ENCODE data around the gene CYP1A1.

CYP1A1 gene

GRCh38 chr15:74692327-74692726, 33.0 kb downstream of the CYP1A1 start:
- DNase-seq = peak in 1 of 2 donors; percentile 17

DNA sequence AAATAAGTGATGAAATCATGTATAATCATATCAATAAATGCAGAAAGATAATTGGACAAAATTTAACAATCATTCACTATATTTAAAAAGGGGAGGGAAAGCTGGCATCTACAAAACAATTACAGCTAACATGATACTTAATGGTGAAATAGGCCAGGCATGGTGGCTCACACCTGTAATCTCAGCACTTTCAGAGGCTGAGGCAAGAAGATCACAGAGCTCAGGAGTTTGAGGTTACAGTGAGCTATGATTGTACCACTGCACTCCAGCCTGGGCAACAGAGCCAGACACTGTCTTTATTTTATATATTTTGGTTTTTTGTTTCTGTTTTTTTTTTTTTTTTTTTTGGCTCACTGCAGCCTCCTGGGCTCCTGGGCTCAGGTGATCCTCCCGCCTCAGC, 41.6 kb downstream of the CYP1A1 start:
- no peak for DNase-seq

GRCh38 chr15:74682954-74683353, 42.4 kb downstream of the CYP1A1 start:
- no peak for DNase-seq

- DNase-seq = no peak
Measured at GRCh38 chr15:74680456-74680855, 44.9 kb downstream of the CYP1A1 start.

GRCh38 chr15:74676801-74677200, 48.5 kb downstream of the CYP1A1 start:
- DNase-seq = no peak

- no peak for DNase-seq
Measured at GRCh38 chr15:74674161-74674560, 51.2 kb downstream of the CYP1A1 start.

DNA sequence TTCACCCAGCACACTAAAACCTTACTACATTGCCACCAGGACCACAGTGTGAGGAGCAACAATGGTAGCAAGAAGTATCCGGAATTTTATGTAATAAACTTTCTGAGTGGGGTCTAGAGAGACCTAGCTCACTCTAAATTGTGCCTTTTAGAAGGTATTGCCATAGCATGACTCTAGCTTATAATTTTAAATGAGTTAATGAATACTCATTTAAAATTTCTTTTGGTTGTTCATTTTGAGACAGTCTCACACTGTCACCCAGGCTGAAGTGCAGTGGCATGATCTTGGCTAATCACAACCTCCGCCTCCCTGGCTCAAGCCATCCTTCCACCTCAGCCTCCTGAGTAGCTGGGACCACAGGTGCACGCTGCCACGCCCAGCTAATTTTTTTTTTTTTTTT, 55.7 kb downstream of the CYP1A1 start:
- DNase-seq = no peak

All from inflammatory macrophage (primary cell).